HG03521 (cell line): Measurements from ENCODE around the gene CRYBB3.
"Not testable (repeated sequence)": the region's sequence is repeated elsewhere in the genome, so short reads cannot be mapped to it uniquely, and the experiment has no call there.

Experiments
- ATAC-seq: cut with Tn5 transposase; IDR thresholded peaks from one replicate; pipeline ENCODE4 v1.9.1; 2021; ENCODE audit warnings: mild to moderate bottlenecking, moderate library complexity; ENCODE audit not compliant: unreplicated experiment

The CRYBB3 gene

DNA sequence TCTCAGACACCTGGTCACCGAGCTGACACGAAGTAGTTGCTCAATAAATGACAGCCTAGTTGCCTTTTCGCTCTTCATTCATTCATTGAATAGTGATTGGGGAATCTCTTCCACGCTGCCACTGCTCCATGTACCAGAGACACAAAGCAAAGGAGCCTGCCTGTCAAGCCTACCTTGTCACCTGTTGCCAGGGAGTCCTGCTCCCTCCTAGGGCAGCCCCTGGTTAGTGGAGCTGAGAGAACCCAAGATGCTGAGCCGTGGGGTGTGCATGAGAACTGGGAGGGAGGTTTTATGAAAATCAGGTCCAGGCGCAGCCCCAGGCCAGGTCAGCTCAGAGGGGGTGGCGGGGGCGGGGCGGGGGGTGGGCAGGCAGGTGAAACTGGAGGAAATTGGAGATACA lies 38.4 kb downstream of the CRYBB3 start:
- not testable (repeated sequence) for ATAC-seq

DNA sequence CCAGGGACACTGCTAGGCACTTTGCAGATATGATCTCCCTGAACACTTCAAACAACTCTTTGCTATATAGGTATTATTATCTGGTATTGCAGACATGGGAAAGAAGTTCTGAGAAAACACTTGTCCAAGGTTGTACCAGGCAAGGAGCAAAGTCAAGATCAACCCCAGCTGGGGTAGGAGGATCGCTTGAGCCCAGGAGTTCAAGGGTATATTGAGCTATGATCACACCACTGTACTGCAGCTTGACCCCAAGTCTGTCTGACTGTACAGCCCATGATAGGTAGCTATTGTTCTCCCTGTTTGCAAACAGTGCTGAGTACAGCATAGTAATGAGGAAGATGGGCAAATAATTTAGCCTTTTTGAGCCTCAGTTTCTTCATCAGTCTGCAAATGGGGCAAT lies 55.5 kb downstream of the CRYBB3 start:
- not testable (repeated sequence) for ATAC-seq
